ACC112 (cell line): Measurements from ENCODE around the gene ANKRD6.

Experiments
- H2AFZ ChIP-seq: fragments of 200-600 bp; sonication (generic); one replicate; pipeline ENCODE4 v1.6.0; 2017; ENCODE audit warnings: antibody characterized with exemption, low read length; ENCODE audit not compliant: unreplicated experiment
- H3K27ac ChIP-seq: fragments of 200-600 bp; sonication (generic); 2 replicates; pipeline ENCODE4 v1.5.1; 2014; ENCODE audit warnings: low read depth, mild to moderate bottlenecking, antibody characterized with exemption, low read length, moderate library complexity
- H3K27me3 ChIP-seq: fragments of 200-600 bp; sonication (generic); 2 replicates; pipeline ENCODE4 v1.6.1; 2014; ENCODE audit warnings: mild to moderate bottlenecking, antibody characterized with exemption, low read length, moderate library complexity, mixed read lengths; ENCODE audit not compliant: insufficient read depth
- H3K36me3 ChIP-seq: fragments of 200-600 bp; sonication (generic); 2 replicates; pipeline ENCODE4 v1.6.1; 2016; ENCODE audit warnings: mild to moderate bottlenecking, antibody characterized with exemption, low read length, moderate library complexity, mixed read lengths; ENCODE audit not compliant: insufficient read depth
- H3K4me1 ChIP-seq: fragments of 200-600 bp; sonication (generic); one replicate; pipeline ENCODE4 v1.6.1; 2016; ENCODE audit warnings: low read length, mixed read lengths; ENCODE audit not compliant: insufficient read depth, unreplicated experiment, control insufficient read depth
- H3K4me3 ChIP-seq: fragments of 200-600 bp; sonication (generic); 2 replicates; pipeline ENCODE4 v1.5.1; 2014; ENCODE audit warnings: mild to moderate bottlenecking, low read depth, low read length
- H3K79me2 ChIP-seq: fragments of 200-600 bp; sonication (generic); one replicate; pipeline ENCODE4 v1.6.0; 2016; ENCODE audit warnings: low read length; ENCODE audit not compliant: control insufficient read depth, unreplicated experiment, insufficient read depth

ANKRD6 gene

DNA sequence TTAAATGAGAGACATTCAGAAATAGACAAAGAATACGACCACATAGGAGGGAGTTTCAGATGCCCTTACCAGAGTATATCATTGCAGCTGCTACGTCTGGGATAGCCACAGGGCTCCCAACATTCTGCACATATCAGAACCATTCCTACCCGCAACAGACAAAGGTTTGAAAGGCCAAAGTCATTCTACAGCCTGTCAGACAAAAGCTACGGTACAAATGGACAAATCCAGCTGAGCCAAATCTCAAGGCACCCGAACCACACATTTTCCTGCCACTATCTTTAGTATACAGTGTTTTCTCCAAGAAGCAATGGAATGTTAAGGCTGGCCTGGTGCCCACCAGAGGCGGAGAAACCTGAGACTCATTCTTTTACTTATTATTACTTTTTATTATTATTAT lies 236.1 kb downstream of the ANKRD6 start:
- Histone ChIP-seq H3K4me3 (no peak overlapping the region), H2AFZ (no peak overlapping the region), H3K4me1 (no peaks in the 10 kb centered on the region), H3K27ac (no peak overlapping the region), H3K79me2 (no peaks in the 10 kb centered on the region), H3K27me3 (no peaks in the 10 kb centered on the region), H3K36me3 (peaks cover 33% of the 10 kb centered on the region)

DNA sequence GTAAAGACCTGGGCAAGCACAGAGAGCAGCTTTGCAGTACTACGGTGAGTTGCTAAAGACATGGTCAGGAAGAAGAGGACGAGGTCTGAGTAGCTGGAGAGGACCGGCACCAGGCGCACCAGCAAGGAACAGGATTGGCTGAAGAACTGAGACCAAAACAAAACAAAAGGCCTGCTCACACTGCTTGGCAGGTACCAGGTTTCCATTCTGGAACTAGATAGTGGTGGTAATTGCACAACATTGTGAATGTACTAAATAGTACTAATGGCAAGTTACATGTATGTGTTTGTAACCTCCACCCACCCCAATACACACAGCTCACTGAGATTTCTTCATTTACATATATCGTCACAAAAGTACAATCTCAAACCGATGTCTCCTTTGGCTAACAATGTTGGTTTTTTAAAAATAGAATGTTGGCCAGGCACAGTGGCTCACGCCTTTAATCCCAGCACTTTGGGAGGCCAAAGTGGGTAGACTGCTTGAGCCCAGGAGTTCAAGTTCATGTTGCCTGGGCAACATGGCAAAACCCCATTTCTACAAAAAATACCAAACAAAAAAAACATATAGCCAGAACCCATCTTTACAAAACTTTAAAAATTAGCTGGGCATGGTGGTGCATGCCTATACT lies 238.1 kb downstream of the ANKRD6 start:
- Histone ChIP-seq H3K27ac (no peak overlapping the region), H2AFZ (no peak overlapping the region), H3K4me3 (no peak overlapping the region), H3K27me3 (no peaks in the 10 kb centered on the region), H3K79me2 (no peaks in the 10 kb centered on the region), H3K36me3 (peaks cover 38% of the 10 kb centered on the region), H3K4me1 (no peaks in the 10 kb centered on the region)

DNA sequence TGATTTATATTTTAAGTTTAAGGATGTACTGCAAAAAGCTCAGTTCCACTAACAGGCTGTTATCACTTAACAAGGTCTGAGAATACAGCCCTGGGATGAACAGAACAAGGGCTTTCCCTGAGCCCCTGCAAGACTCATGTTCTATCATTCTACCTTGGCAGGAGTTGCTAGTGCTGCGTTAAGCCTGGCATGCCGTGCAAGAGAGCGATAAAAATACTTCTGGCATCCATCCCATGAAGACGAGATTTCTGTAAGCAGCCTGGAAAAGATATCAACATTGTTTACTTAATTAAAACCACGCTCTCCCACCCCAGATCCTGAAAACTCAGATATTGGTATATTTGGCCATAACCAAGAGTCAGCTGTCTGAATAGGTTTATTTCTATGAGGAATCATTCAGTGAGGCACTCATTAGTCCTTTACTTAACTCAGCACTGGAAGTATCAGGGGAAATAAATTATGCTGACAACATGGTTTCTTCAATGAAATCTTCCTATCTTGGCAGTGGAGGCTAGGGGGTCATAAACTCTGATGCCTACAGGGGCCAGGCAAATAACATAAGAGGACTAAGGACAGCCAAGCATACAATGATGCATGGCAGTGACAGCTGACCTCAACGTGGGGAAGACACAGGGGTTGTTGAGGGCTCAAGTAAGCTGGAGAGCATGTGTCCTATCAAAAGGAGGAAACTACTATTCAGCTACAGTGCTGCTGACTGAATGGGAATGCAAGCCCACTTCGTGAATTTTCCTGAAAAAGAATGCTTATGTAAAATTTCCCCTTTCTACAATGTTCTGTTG lies 243.2 kb downstream of the ANKRD6 start:
- Histone ChIP-seq H2AFZ (no peak overlapping the region), H3K36me3 (peaks cover 27% of the 10 kb centered on the region), H3K27ac (no peak overlapping the region), H3K4me3 (no peak overlapping the region), H3K79me2 (no peaks in the 10 kb centered on the region), H3K4me1 (no peaks in the 10 kb centered on the region), H3K27me3 (no peaks in the 10 kb centered on the region)

DNA sequence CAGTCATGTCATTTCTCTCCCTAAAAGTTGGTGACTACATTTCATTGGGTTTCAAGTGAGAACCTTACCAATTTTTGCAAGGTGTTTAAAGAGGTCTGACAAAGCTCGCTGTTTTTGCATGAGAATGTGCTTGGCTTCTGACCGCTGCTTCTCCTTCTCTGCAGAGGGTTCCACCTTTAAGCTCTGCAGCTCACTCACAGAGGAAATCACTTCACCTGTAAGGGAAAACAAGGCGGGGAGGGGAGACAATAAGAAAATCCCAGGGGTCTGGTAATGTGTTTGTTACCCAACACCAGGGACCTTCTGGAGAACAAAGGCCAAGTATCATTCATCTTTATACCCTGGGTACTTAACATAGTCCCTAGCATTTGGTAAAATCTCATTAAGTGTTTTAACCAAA lies 245.6 kb downstream of the ANKRD6 start:
- Histone ChIP-seq H3K27ac (no peak overlapping the region), H3K4me3 (no peak overlapping the region), H3K27me3 (no peaks in the 10 kb centered on the region), H3K79me2 (no peaks in the 10 kb centered on the region), H3K4me1 (no peaks in the 10 kb centered on the region), H2AFZ (no peak overlapping the region), H3K36me3 (peaks cover 27% of the 10 kb centered on the region)

- peaks cover 25% of the 10 kb centered on the region for H3K36me3 ChIP-seq
- H3K27ac ChIP-seq, result no peak overlapping the region
- no peaks in the 10 kb centered on the region for H3K4me1 ChIP-seq
- H3K4me3 ChIP-seq, result no peak overlapping the region
- H2AFZ ChIP-seq, result no peak overlapping the region
- H3K27me3 ChIP-seq, result no peaks in the 10 kb centered on the region
- no peaks in the 10 kb centered on the region for H3K79me2 ChIP-seq
Observed at GRCh38 chr6:89679215-89680120, 246.5 kb downstream of the ANKRD6 start.

GRCh38 chr6:89680150-89680549 lies 247.2 kb downstream of the ANKRD6 start:
- Histone ChIP-seq H3K79me2 (no peaks in the 10 kb centered on the region), H3K27ac (no peak overlapping the region), H3K36me3 (peaks cover 30% of the 10 kb centered on the region), H3K27me3 (no peaks in the 10 kb centered on the region), H3K4me1 (no peaks in the 10 kb centered on the region), H3K4me3 (no peak overlapping the region), H2AFZ (no peak overlapping the region)

DNA sequence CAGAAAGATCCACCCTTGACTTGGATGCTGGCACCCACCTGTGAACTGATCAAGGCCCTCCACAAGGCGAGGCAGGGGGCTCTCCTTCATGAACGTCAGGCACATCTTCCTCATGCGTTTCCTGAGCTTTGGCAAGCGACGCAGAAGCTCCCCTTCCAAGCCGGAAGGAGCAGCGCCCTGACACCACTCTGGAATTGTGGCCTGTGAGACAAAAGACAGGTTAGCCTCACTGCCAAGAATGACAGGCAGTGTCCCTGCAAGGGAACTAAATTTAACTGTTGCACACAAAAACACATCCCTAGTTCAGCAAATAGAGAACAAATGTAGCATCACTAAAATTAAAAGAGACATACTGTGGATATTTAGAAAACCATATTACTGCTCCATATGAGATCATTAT lies 247.6 kb downstream of the ANKRD6 start:
- H3K36me3 ChIP-seq, result peaks cover 31% of the 10 kb centered on the region
- H3K27ac ChIP-seq, result no peak overlapping the region
- H2AFZ ChIP-seq, result no peak overlapping the region
- no peak overlapping the region for H3K4me3 ChIP-seq
- H3K27me3 ChIP-seq, result no peaks in the 10 kb centered on the region
- H3K79me2 ChIP-seq, result no peaks in the 10 kb centered on the region
- no peaks in the 10 kb centered on the region for H3K4me1 ChIP-seq

DNA sequence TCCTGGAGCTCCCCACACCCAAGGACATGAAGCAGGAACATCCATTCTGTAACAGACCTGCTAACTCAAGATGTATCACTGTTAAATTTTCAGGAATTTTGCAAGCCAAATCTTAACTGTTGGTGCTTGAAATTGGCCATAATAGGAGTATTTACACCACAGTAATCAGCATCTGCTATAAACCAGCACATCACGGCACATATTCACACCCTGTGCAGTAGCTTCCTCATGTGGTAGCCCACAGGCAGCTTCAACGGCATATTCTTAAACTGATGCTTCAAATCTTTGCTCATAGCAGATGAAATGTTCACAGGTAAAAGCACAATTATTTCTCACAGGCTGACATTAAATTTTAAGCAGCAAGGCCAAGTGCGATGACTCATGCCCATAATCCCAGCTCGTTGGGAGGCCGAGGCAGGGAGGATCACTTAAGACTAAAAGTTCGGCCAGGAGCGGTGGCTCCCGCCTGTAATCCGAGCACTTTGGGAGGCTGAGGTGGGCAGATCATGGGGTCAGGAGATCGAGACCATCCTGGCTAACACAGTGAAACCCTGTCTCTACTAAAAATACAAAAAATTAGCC lies 249.1 kb downstream of the ANKRD6 start:
- no peak overlapping the region for H2AFZ ChIP-seq
- H3K4me1 ChIP-seq, result no peaks in the 10 kb centered on the region
- no peaks in the 10 kb centered on the region for H3K79me2 ChIP-seq
- H3K27ac ChIP-seq, result no peak overlapping the region
- H3K27me3 ChIP-seq, result no peaks in the 10 kb centered on the region
- no peak overlapping the region for H3K4me3 ChIP-seq
- H3K36me3 ChIP-seq, result peaks cover 36% of the 10 kb centered on the region

GRCh38 chr6:89682991-89683390 lies 250.0 kb downstream of the ANKRD6 start:
- Histone ChIP-seq H3K4me3 (no peak overlapping the region), H2AFZ (no peak overlapping the region), H3K27ac (no peak overlapping the region), H3K79me2 (no peaks in the 10 kb centered on the region), H3K4me1 (no peaks in the 10 kb centered on the region), H3K27me3 (no peaks in the 10 kb centered on the region), H3K36me3 (peaks cover 36% of the 10 kb centered on the region)
